Astrocyte of the cerebellum (primary cell): ENCODE measurements around the gene PLA2G4E.

Experiments
- DNase-seq: peaks from one replicate; pipeline ENCODE4 v3.0.0-alpha.2; 2011; ENCODE audit warnings: low read depth
- H3K4me3 ChIP-seq: 2 replicates; pipeline ENCODE4 v1.5.1; 2011; ENCODE audit warnings: mild to moderate bottlenecking, low read depth, low read length, moderate library complexity
- in situ Hi-C: cut with HindIII; loops from 2 replicates; pipeline ENCODE4 v1.10.0; 2017; ENCODE audit warnings: low sequenced_read_pairs
- TF ChIP-seq, protein P1 (sequence below): IDR thresholded peaks from 2 replicates; pipeline ENCODE4 v1.5.1; 2012; ENCODE audit warnings: low read length, low read depth, moderate library complexity, mild to moderate bottlenecking; ENCODE audit errors: missing control alignments

Gene PLA2G4E, protein sequence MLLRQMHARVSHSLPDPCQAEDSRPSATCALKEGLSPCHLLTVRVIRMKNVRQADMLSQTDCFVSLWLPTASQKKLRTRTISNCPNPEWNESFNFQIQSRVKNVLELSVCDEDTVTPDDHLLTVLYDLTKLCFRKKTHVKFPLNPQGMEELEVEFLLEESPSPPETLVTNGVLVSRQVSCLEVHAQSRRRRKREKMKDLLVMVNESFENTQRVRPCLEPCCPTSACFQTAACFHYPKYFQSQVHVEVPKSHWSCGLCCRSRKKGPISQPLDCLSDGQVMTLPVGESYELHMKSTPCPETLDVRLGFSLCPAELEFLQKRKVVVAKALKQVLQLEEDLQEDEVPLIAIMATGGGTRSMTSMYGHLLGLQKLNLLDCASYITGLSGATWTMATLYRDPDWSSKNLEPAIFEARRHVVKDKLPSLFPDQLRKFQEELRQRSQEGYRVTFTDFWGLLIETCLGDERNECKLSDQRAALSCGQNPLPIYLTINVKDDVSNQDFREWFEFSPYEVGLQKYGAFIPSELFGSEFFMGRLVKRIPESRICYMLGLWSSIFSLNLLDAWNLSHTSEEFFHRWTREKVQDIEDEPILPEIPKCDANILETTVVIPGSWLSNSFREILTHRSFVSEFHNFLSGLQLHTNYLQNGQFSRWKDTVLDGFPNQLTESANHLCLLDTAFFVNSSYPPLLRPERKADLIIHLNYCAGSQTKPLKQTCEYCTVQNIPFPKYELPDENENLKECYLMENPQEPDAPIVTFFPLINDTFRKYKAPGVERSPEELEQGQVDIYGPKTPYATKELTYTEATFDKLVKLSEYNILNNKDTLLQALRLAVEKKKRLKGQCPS

DNA sequence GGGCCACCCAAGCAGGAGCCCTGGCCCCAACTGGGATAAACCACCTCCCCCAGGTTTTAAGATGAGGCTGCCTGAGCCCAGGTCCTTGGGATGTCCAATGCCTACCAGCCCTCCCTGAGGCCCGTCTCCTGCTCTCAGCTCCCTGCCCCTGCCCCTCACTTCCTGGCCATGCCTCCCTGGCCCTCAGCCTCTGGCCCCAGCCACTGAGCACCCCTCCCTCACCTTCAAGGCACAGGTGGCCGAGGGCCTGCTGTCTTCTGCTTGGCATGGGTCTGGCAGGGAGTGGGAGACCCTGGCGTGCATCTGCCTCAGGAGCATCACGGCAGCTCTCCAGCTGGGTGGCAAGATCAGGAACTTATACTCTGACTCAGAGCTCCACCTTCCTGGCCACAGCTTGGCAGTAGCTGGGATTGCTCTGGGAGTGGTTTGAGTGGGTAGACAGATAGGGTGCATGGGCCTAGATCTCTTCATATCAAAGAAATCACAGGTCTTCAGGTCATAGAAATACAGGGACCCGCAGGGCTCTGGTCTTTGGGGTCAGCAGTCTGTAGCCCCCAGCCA is at the start of gene PLA2G4E:
TSS of gene PLA2G4E (minus strand) at position 330 of the 561 bp plus-strand sequence. CDS start at position 318, 12 bp downstream.
- TF ChIP-seq, protein P1, sequence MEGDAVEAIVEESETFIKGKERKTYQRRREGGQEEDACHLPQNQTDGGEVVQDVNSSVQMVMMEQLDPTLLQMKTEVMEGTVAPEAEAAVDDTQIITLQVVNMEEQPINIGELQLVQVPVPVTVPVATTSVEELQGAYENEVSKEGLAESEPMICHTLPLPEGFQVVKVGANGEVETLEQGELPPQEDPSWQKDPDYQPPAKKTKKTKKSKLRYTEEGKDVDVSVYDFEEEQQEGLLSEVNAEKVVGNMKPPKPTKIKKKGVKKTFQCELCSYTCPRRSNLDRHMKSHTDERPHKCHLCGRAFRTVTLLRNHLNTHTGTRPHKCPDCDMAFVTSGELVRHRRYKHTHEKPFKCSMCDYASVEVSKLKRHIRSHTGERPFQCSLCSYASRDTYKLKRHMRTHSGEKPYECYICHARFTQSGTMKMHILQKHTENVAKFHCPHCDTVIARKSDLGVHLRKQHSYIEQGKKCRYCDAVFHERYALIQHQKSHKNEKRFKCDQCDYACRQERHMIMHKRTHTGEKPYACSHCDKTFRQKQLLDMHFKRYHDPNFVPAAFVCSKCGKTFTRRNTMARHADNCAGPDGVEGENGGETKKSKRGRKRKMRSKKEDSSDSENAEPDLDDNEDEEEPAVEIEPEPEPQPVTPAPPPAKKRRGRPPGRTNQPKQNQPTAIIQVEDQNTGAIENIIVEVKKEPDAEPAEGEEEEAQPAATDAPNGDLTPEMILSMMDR = no peak
- in situ Hi-C loops = no loop called here
- no peak within 1 kb of the TSS for H3K4me3 ChIP-seq
- DNase-seq = no peak

DNA sequence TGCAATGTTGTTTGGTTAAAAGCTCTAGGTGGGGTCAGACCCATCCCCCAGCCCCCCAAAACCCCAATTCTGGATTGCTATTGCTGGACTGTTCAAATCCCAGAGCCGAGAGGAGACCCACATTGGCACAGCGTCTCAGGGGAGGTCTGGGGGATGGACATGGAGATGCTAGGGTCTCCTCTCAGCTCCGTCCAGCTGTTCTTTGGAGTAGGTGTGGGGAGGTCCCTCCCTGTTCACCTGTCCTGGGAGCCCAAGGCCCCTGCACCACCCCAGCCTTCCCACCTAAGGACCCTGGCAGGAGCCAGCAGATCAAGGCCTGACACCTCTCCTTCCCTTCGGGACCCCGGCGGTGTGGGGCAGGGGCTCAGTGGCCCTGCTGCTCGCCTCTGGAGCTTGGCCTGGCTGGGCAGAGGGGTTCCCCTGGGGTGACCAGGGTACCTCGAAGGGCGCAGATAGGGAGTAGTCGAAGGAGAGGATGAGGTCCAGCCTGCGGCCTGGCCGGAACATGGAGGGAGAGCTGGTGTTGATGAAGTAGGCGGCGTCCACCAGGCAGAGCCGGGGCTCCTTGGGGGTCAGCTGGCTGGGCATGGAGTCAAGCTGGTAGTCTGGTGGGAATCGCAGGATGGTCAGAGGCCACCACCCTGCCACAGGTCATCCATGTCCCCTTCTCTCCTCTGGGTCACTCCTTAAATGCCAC is 49.6 kb upstream of the PLA2G4E start:
- in situ Hi-C loops = no loop called here
- TF ChIP-seq, protein P1 = no peak
- H3K4me3 ChIP-seq = no peak overlapping the region
- DNase-seq = no peak

DNA sequence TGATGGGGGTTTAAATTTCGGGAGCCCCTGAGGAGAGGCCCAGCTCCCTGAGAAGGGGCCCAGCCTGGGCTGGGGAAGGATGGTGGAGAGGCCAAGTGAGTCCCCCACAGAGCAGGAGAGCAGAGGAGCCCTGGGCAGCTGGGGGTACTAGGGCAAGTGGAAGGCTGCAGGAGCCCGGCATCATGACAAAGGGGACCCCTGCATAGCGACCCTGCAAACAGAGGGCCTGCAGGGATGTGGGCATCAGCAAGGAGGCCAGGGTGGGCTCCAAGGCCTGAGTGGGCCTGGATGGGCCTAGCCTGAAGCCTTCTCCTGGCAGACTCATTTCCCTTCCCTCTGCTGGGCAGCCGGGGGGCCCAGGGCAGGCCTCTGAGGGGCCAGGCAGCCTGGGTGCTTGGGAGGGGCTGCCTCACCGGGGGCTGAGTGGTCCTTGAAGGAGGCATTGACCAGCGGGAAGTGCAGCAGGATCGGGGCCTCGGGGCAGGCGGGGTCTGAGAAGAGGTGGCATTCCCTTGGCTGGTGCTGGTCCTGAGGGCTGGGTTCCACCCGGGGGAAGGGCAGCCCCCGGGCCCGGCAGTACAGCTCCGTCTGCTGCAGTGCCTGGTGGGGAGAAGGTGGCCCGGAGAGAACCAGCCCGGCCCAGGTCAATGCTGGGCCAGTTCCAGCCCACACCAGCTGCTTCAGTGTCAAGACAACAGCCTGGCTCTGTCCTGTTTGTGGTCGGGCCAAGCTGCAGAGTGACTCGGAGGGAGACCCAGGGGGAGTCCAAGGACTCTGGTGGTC is 48.8 kb upstream of the PLA2G4E start:
- no peak overlapping the region for H3K4me3 ChIP-seq
- in situ Hi-C loops = no loop called here
- no peak for DNase-seq
- TF ChIP-seq, protein P1 = no peak

DNA sequence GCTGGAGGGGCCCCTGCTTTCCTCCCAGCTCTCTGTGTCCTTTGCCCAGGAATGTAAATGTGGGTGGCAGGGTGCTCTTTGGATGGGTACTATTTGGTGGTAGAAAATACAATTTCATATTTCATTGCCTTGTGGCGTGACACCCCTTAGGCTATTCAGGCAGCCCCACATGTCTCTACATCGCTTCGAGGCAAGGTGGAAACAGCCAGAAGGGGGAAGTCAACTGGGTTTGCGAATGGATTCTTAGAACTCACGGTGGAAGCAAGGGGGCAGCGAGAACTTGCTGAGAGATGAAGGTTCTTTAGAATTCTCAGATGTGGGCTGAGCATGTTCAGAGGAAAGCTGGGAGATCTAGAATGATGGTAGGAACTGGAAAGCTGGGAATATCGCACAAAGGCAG is 48.2 kb upstream of the PLA2G4E start:
- TF ChIP-seq, protein P1 = no peak
- DNase-seq = no peak
- no peak overlapping the region for H3K4me3 ChIP-seq
- in situ Hi-C loops = no loop called here

DNA sequence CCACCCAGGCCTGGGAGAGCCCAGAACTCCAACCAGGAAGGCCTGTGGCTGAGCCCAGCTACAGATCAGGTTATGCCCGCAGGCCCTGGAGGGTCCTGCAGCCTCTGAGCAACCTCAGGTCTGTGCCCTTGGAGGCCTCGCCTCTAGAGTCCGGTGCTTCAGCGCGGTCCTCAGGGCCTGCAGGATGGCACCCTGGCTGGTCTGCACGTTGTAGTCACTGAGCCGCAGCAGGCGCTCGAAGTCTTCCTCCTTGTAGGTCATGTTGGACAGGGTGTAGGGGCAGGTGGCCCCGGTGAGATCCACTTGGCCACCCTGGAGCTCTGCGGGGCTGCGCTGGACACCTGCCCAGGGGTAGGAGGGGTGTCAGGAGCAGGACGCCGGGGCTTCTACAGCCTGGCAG is 47.8 kb upstream of the PLA2G4E start:
- no peak for DNase-seq
- TF ChIP-seq, protein P1 = no peak
- no peak overlapping the region for H3K4me3 ChIP-seq
- in situ Hi-C loops = no loop called here
